ENCODE measurements around the gene MEGF11. TPM values are rescaled to one million over a fixed set of nuclear protein-coding genes. Genes with fewer than 3 reads are reported as not detected.
"Not testable (repeated sequence)": the region's sequence is repeated elsewhere in the genome, so short reads cannot be mapped to it uniquely, and the experiment has no call there.

MEGF11 gene
- total RNA-seq, 4 donors from 2014 or later = 2.4 to 8.5 (median 4.3) TPM

DNA sequence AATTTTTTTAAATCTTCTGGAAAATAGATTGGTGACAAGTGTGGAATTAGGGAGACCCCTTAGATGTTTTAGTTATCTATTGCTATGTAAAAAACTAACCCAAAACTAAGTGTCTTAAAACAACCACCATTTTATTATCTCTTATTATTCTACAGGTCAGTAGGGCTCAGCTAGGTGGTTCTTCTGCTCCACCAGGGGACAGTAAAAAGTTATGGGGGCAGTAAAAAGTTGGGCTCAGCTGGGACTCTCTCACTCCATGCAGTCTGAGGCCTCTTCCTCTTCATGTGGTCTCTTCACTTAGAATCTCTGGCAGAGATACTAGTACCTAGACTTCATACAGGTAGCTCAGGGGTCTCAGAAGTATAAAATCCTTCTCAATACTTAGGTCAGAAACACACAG is 21.8 kb upstream of the MEGF11 start:
- no peaks in the 10 kb centered on the region for H3K27me3 ChIP-seq
- DNase-seq (ENCODE audit: low spot score in 2 of 2) = no peak
- H3K36me3 ChIP-seq = no peaks in the 10 kb centered on the region
- H3K4me3 ChIP-seq = no peak overlapping the region
- TF ChIP-seq, protein P1, sequence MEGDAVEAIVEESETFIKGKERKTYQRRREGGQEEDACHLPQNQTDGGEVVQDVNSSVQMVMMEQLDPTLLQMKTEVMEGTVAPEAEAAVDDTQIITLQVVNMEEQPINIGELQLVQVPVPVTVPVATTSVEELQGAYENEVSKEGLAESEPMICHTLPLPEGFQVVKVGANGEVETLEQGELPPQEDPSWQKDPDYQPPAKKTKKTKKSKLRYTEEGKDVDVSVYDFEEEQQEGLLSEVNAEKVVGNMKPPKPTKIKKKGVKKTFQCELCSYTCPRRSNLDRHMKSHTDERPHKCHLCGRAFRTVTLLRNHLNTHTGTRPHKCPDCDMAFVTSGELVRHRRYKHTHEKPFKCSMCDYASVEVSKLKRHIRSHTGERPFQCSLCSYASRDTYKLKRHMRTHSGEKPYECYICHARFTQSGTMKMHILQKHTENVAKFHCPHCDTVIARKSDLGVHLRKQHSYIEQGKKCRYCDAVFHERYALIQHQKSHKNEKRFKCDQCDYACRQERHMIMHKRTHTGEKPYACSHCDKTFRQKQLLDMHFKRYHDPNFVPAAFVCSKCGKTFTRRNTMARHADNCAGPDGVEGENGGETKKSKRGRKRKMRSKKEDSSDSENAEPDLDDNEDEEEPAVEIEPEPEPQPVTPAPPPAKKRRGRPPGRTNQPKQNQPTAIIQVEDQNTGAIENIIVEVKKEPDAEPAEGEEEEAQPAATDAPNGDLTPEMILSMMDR (IDR thresholded peaks at IDR 0.05) = no peak
- TF ChIP-seq POLR2AphosphoS5 (IDR thresholded peaks at IDR 0.05) (no peak), EP300 (IDR thresholded peaks at IDR 0.05) (no peak), POLR2A (IDR thresholded peaks at IDR 0.05) (no peak)
- H3K4me1 ChIP-seq = no peaks in the 10 kb centered on the region
- no peaks in the 10 kb centered on the region for H3K9me3 ChIP-seq
- no peak overlapping the region for H3K27ac ChIP-seq

DNA sequence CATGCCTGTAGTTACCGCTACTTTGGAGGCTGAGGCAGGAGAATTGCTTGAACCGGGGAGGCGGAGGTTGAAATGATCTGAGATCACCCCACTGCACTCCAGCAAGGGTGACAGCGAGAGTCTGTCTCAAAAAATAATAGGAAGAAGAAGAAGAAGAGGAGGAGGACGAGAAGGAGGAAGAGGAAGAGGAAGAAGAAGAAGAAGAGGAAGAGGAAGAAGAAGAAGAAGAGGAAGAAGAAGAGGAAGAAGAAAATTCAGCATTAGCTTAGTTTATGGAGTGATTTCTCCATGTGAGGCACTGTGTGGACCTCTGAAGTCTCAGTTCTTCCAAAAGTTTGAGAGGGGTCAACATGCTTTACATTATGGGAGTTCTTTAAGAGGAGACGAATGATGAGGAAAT is 17.4 kb upstream of the MEGF11 start:
- TF ChIP-seq EP300 (IDR thresholded peaks at IDR 0.05) = no peak
- TF ChIP-seq, protein P1 (IDR thresholded peaks at IDR 0.05) = no peak
- no peak for TF ChIP-seq POLR2AphosphoS5 (IDR thresholded peaks at IDR 0.05)
- TF ChIP-seq POLR2A (IDR thresholded peaks at IDR 0.05) = no peak
- 62% methylated on average over 6 of the region's 6 CpGs for WGBS
- Histone ChIP-seq H3K4me3 (no peak overlapping the region), H3K27ac (no peak overlapping the region), H3K27me3 (no peaks in the 10 kb centered on the region), H3K4me1 (peaks cover 6% of the 10 kb centered on the region), H3K36me3 (no peaks in the 10 kb centered on the region), H3K9me3 (no peaks in the 10 kb centered on the region)
- DNase-seq (ENCODE audit: low spot score in 2 of 2) = no peak

DNA sequence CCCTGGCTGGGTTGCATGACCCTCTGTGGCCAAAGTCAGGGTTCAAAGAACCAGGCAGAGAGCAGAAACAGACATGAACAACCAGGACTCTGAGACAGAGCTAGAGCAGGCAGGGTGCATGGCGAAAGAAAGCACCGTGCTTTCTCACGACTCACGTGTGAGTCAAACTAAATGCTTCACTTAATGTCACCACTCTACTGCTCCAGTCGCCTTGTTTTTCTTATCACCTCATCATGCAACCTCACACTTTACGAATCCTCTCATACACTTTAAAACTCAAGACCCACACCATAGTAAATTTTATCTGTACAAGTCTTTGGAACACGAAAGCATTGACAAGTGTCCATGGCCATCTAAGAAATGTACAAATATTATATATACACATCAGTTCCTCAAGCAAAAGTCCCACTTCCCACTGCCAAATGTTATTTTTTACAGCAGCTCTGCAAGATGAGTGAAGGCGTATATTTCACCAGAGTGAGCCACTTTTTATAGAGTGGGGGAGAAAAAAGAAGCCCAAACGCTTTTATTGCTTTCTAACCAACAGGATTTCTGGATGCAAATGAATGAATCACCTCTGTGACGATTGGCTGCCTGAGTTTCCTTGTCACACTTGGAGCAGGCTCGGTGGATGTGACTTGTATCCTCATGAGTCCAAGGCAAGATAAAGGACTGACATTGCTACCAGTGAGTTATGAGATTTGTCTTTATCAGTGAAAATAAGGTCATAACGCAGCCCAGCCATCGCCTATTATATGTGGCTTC is 16.0 kb upstream of the MEGF11 start:
- Histone ChIP-seq H3K4me3 (no peak overlapping the region), H3K27ac (no peak overlapping the region), H3K4me1 (peaks cover 6% of the 10 kb centered on the region), H3K27me3 (no peaks in the 10 kb centered on the region), H3K9me3 (no peaks in the 10 kb centered on the region), H3K36me3 (no peaks in the 10 kb centered on the region)
- 32% methylated on average over 13 of the region's 13 CpGs for WGBS
- DNase-seq (ENCODE audit: low spot score in 2 of 2) = no peak
- TF ChIP-seq POLR2AphosphoS5 (IDR thresholded peaks at IDR 0.05) (no peak), EP300 (IDR thresholded peaks at IDR 0.05) (no peak), POLR2A (IDR thresholded peaks at IDR 0.05) (no peak)
- TF ChIP-seq, protein P1 (IDR thresholded peaks at IDR 0.05) = no peak

DNA sequence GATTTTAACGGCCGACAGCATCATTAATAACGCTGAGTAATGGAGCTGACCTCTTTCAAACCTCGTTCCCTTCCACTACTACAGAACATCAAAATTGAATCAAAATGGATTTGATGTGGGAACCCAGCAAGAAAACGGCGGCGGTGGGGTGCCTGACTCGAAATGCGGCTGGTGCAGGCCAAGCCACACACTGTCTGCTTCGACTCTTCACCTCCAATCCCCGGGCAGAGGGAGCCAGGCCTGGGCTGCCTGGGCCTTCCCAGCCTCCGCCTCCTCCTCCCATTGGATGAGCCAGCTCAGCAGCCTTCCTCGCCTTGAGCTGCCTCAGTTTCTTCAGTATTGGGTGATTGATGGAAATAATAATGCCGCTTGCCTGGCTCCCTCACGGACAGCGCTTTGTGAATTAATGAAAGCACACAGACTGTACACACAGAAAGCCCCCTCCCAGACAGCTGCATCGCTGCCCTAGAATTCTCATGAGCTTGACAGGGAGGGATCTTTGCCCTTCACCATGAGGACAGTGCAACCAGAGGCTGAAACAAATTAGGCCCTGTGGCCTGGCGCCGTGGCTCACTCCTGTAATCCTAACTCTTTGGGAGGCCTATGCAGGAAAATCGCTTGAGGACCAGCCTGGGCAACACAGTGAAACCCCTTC is 11.4 kb upstream of the MEGF11 start:
- no peak for DNase-seq (ENCODE audit: low spot score in 2 of 2)
- Histone ChIP-seq H3K27ac (no peak overlapping the region), H3K9me3 (no peaks in the 10 kb centered on the region), H3K4me1 (peaks cover 6% of the 10 kb centered on the region), H3K36me3 (no peaks in the 10 kb centered on the region), H3K27me3 (peaks cover 6% of the 10 kb centered on the region), H3K4me3 (no peak overlapping the region)
- WGBS = 94% methylated on average over 20 of the region's 20 CpGs
- TF ChIP-seq EP300 (IDR thresholded peaks at IDR 0.05) = no peak
- no peak for TF ChIP-seq POLR2A (IDR thresholded peaks at IDR 0.05)
- no peak for TF ChIP-seq POLR2AphosphoS5 (IDR thresholded peaks at IDR 0.05)
- TF ChIP-seq, protein P1 (IDR thresholded peaks at IDR 0.05) = no peak

DNA sequence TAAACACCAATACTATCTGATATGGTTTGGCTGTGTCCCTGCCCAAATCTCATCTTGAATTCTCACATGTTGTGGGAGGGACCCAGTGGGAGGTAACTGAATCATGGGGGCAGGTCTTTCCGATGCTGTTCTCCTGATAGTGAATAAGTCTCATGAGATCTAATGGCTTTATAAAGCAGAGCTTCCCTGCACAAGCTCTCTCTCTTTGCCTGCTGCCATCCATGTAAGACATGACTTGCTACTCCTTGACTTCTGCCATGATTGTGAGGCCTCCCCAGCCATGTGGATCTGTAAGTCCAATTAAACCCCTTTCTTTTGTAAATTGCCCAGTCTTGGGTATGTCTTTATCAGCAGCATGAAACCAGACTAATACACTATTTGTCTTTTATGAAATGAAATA is 9.3 kb upstream of the MEGF11 start:
- H3K9me3 ChIP-seq; H3K36me3 ChIP-seq; H3K27me3 ChIP-seq; DNase-seq (ENCODE audit: low spot score in 2 of 2); H3K27ac ChIP-seq; H3K4me3 ChIP-seq; H3K4me1 ChIP-seq: not testable (repeated sequence)
- WGBS = 86% methylated on average over 1 of the region's 1 CpG
